Heart left ventricle (tissue), 16 donors: ENCODE data around the gene NAT8L. TPM values are rescaled to one million over a fixed set of nuclear protein-coding genes. Genes with fewer than 3 reads are reported as not detected.
A peak's percentile ranks its signal among the peaks of the same experiment; 100 is the strongest.

Source experiments
- ATAC-seq, 4 donors: fragments of 200-7000 bp; cut with Tn5 transposase; one replicate each; pipeline ENCODE4 v1.9.1; 2020 to 2022; ENCODE audit warnings: moderate library complexity in 4 of 4, mild to moderate bottlenecking in 3 of 4, moderate number of reproducible peaks in 1 of 4
- DNase-seq, 5 donors: peaks; one replicate each; pipeline ENCODE4 v3.0.0-alpha.2; 2020
- H3K27ac ChIP-seq, 12 donors: fragments of 200-600 bp; sonication (generic) in 4 of 12; one replicate each; pipeline versions ENCODE4 v1.5.0 to v1.8.0; 2016 to 2022; ENCODE audit warnings: mild to moderate bottlenecking in 2 of 12
- H3K27me3 ChIP-seq, 9 donors: fragments of 200-600 bp; sonication (generic) in 2 of 9; one replicate each; pipeline versions ENCODE4 v1.5.1 to v1.8.0; 2016 to 2022; ENCODE audit warnings: mild to moderate bottlenecking in 3 of 9
- H3K36me3 ChIP-seq, 9 donors: fragments of 200-600 bp; sonication (generic) in 2 of 9; one replicate each; pipeline versions ENCODE4 v1.5.0 to v1.8.0; 2018 to 2022; ENCODE audit warnings: mild to moderate bottlenecking in 2 of 9
- H3K4me1 ChIP-seq, 12 donors: fragments of 200-600 bp; sonication (generic) in 4 of 12; one replicate each; pipeline versions ENCODE4 v1.5.0 to v1.8.0; 2016 to 2022; ENCODE audit warnings: mild to moderate bottlenecking in 3 of 12
- H3K4me3 ChIP-seq, 12 donors: fragments of 200-600 bp; sonication (generic) in 4 of 12; one replicate each; pipeline versions ENCODE4 v1.5.0 to v1.8.0; 2017 to 2022; ENCODE audit warnings: mild to moderate bottlenecking in 9 of 12, moderate library complexity in 4 of 12
- H3K9me3 ChIP-seq, 12 donors: fragments of 200-600 bp; sonication (generic) in 4 of 12; one replicate each; pipeline versions ENCODE4 v1.5.0 to v1.8.0; 2016 to 2022; ENCODE audit warnings: mild to moderate bottlenecking in 1 of 12
- POLR2A ChIP-seq, 2 donors: fragments of 450-650 bp; IDR thresholded peaks; one replicate each; pipeline ENCODE4 v1.6.1; 2017; ENCODE audit warnings: antibody characterized with exemption in 2 of 2, mild to moderate bottlenecking in 2 of 2, moderate library complexity in 2 of 2
- WGBS, 4 donors: extraction: QIAGEN DNeasy Blood & Tissue Kit in 2 of 4; methylation state at CpG; one replicate each; pipeline versions ENCODE4 v1.1.5 to v1.1.7; 2013 to 2018; 5-methylcytosine and 5-hydroxymethylcytosine counted together
- intact Hi-C, 10 donors: fragments of 100-400 bp; cut with DNase I; formaldehyde crosslinking; loops; one replicate each; pipeline versions ENCODE4 v1.11.1 to v1.14.2; 2022
- polyA plus RNA-seq, 2 donors: library from polyadenylated mRNA; stranded (reverse); fragments of 200-250 nt; gene quantifications; one replicate each; pipeline ENCODE4 v1.2.3, GENCODE V29; 2013
- total RNA-seq, 9 donors: library from RNA; depleted of rRNA in 2 of 9; stranded (reverse); fragments of >200 nt in 2 of 9; fragmentation: NEBNext Ultra II Directional in 3 of 9; extraction: Animal tissue kit (Norgen Biotek cat#: 25700) in 3 of 9; gene quantifications; one replicate each; pipeline versions ENCODE4 v1.1.0 to v1.2.4, GENCODE V29; 2016 to 2023
- TF ChIP-seq, protein P1 (sequence below), 12 donors: fragments of 200-600 bp; sonication (generic) in 4 of 12; IDR thresholded peaks; one replicate each; pipeline versions ENCODE4 v1.5.0 to v1.8.0; 2018 to 2022; ENCODE audit warnings: antibody characterized with exemption in 12 of 12, mild to moderate bottlenecking in 5 of 12
- donor health status: ischemic (EF 13 %, LVEDD 7.1; RV severe dilation, severe dysfunction).
- donor health status: healthy with polysubstance abuse.
- donor health status: DM: no; HTN: yes; CAD: no.
- donor health status: DM: no; HTN: no; CAD: no.
- donor health status: ischemic (EF 25% LVEDD 6.9; RV normal size, moderate dysfunction).
- donor health status: ischemic (EF 25% LVEDD 5.7; RV mildly dilated, moderate dysfunction).
- donor health status: healthy.
- donor health status: DM: yes; HTN: yes; CAD: no.
- donor health status: ischemic (EF 35%, LVEDD 5.7; RV mildly dilated, moderate dysfunction).
- donor health status: nonischemic (EF 11% LVEDD 7.7; RV severe dilation, severe dysfunction).
- donor health status: DM: yes; HTN: yes; CAD: no.
- donor health status: PGD.
- donor health status: ischemic (EF 29% LVEDD 5.4; RV normal size, mild dysfunction).
- donor health status: nonischemic (EF 23%, LVEDD 6.1; RV moderate dilation, normal function).

Gene NAT8L
- total and polyA plus RNA-seq, 11 donors: 0.19 to 3.1 (median 0.32) TPM

DNA sequence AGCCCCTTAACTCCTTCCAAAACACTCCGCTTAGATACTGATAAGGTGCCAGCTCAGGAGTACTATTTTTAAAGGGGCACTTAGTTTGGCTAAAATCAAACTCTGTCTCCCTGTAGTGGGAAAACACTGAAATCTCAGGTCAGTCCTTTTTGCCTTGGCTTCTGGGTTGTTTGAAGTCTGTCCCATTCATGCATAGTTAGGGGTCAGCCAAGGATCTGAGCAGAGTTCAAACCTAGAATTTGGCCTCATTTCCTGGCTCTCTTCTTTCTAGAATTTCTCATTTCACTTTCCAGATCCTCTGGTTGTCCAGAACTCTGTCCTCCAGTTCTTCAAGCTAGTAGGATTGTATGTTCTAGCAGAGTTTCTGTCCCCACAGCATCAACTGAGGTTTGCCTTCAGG, 31.5 kb downstream of the NAT8L start:
- intact Hi-C loops: no loop called here
- WGBS, 4 donors: 49 to 73% (median 60%) methylated on average over 1 of the region's 1 CpG
- Histone ChIP-seq H3K4me1 (no peaks in the 10 kb centered on the region), H3K27ac (no peak overlapping the region), H3K27me3 (no peaks in the 10 kb centered on the region), H3K9me3 (peaks cover 0 to 11% (median 0%) of the 10 kb centered on the region in 12 donors), H3K36me3 (no peaks in the 10 kb centered on the region), H3K4me3 (no peak overlapping the region)
- DNase-seq (no peak), ATAC-seq (no peak)
- TF ChIP-seq POLR2A (IDR thresholded peaks at IDR 0.05): no peak
- TF ChIP-seq, protein P1, sequence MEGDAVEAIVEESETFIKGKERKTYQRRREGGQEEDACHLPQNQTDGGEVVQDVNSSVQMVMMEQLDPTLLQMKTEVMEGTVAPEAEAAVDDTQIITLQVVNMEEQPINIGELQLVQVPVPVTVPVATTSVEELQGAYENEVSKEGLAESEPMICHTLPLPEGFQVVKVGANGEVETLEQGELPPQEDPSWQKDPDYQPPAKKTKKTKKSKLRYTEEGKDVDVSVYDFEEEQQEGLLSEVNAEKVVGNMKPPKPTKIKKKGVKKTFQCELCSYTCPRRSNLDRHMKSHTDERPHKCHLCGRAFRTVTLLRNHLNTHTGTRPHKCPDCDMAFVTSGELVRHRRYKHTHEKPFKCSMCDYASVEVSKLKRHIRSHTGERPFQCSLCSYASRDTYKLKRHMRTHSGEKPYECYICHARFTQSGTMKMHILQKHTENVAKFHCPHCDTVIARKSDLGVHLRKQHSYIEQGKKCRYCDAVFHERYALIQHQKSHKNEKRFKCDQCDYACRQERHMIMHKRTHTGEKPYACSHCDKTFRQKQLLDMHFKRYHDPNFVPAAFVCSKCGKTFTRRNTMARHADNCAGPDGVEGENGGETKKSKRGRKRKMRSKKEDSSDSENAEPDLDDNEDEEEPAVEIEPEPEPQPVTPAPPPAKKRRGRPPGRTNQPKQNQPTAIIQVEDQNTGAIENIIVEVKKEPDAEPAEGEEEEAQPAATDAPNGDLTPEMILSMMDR (IDR thresholded peaks at IDR 0.05): no peak

DNA sequence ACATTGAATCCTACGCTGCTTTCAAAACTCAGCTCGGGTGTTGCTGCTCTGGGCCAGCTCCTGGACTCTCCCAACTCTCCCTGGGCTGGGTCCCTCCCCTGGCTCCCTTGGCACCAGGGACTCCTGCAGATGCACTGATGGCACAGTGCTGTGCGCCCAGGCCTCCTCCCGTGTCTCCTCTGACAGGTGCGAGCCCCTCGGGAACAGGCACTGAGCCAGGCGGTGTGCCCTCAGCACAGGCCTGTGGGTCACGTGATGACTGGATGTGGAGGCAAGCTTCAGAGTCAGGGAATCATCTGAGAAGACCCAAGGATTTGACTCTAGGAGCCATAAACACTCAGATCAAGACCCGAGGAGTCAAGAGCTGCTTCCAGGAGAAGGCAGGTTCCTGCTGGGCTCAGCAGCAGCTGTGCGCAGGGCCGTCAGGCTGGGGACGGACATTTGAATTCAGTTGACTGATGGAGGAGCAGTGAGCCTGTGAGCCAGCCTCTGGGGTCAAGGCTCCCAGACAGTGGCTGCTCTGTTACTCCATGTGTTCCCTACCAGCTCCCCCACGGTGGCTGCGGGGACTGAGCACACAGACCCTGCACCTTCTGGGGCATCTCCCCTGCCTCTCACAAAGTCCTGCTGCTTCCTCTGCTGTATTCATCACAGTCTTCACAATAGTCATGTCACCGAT, 33.0 kb downstream of the NAT8L start:
- no peak overlapping the region for H3K27ac ChIP-seq
- peaks cover 0 to 18% (median 0%) of the 10 kb centered on the region in 12 donors for H3K9me3 ChIP-seq
- peak in 1 of 4 donors; percentile 31 for ATAC-seq
- no peaks in the 10 kb centered on the region for H3K4me1 ChIP-seq
- WGBS, 4 donors: 88 to 91% (median 90%) methylated on average over 13 to 15 of the region's 15 CpGs
- no peak for TF ChIP-seq POLR2A (IDR thresholded peaks at IDR 0.05)
- TF ChIP-seq, protein P1 (IDR thresholded peaks at IDR 0.05): no peak
- H3K36me3 ChIP-seq: no peaks in the 10 kb centered on the region
- no peaks in the 10 kb centered on the region for H3K27me3 ChIP-seq
- peak in 1 of 5 donors; percentile 52 for DNase-seq
- intact Hi-C loops: no loop called here
- H3K4me3 ChIP-seq: no peak overlapping the region

DNA sequence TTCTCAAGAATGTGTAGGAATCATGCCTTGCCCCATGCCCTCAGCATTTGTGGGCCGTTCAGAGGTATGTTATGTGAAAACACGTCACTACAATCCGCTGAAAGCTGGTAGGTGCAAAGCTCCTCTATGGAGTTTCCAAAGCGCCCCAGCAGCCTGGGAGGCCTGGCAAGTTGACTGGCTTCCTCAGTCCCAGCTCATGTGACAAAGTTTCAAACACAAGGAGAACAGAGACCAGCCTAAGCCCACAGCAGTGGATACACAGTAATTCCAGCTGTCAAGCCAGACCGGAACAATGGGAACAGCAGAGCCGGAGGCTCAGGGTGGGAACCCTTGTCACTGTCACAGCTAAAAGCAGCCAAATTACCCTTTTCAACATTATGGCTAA, 33.5 kb downstream of the NAT8L start:
- H3K9me3 ChIP-seq: peaks cover 0 to 16% (median 0%) of the 10 kb centered on the region in 12 donors
- H3K4me3 ChIP-seq: no peak overlapping the region
- no peaks in the 10 kb centered on the region for H3K36me3 ChIP-seq
- no peaks in the 10 kb centered on the region for H3K27me3 ChIP-seq
- TF ChIP-seq, protein P1 (IDR thresholded peaks at IDR 0.05): no peak
- no peak for TF ChIP-seq POLR2A (IDR thresholded peaks at IDR 0.05)
- DNase-seq (no peak), ATAC-seq (no peak)
- WGBS, 4 donors: 91 to 97% (median 92%) methylated on average over 5 to 6 of the region's 6 CpGs
- intact Hi-C loops: no loop called here
- H3K27ac ChIP-seq: no peak overlapping the region
- no peaks in the 10 kb centered on the region for H3K4me1 ChIP-seq

DNA sequence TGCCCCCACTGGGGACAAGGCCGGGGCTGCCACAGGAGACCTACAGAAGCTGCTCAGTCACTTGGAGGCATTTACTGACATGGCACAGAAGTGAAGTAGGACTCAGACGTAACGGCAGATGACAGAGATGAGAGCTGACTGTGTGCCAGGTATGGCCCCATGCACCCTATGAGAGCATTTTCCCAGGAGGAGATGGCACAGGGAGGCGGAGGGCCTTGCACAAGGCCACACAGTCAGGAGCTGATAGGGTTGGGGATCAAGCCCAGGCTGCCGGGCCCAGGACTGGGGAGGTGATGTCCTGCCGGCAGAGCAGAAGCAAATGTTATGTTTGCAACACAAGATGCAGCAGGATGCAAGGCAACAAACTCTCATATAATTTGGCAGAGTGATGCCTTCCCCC, 34.1 kb downstream of the NAT8L start:
- Histone ChIP-seq H3K4me1 (no peaks in the 10 kb centered on the region), H3K27me3 (peaks cover 0 to 1% (median 0%) of the 10 kb centered on the region in 9 donors), H3K9me3 (peaks cover 0 to 16% (median 0%) of the 10 kb centered on the region in 12 donors), H3K36me3 (no peaks in the 10 kb centered on the region), H3K4me3 (no peak overlapping the region), H3K27ac (no peak overlapping the region)
- TF ChIP-seq POLR2A (IDR thresholded peaks at IDR 0.05): no peak
- TF ChIP-seq, protein P1 (IDR thresholded peaks at IDR 0.05): no peak
- DNase-seq (peak in 1 of 5 donors; percentile 37), ATAC-seq (no peak)
- intact Hi-C loops: no loop called here
- WGBS, 4 donors: 82 to 94% (median 88%) methylated on average over 6 of the region's 6 CpGs
